Eye (tissue), 1 donor: ENCODE measurements around the gene TRIM25.

ENCODE experiments used
- DNase-seq: peaks from one replicate; pipeline ENCODE4 v3.0.0-alpha.2; 2015

TRIM25 gene

GRCh38 chr17:56892333-56892732 is 21.5 kb downstream of the TRIM25 start:
- no peak for DNase-seq

GRCh38 chr17:56891751-56892150 is 22.1 kb downstream of the TRIM25 start:
- DNase-seq = no peak

- DNase-seq = no peak
Measured at GRCh38 chr17:56890906-56891674, 22.8 kb downstream of the TRIM25 start.

- no peak for DNase-seq
Measured at GRCh38 chr17:56890390-56890789, 23.5 kb downstream of the TRIM25 start.

GRCh38 chr17:56887552-56888467 is 26.0 kb downstream of the TRIM25 start:
- no peak for DNase-seq

- DNase-seq = no peak
Measured at GRCh38 chr17:56887105-56887504, 26.7 kb downstream of the TRIM25 start.

- no peak for DNase-seq
Measured at GRCh38 chr17:56886288-56886731, 27.5 kb downstream of the TRIM25 start.

GRCh38 chr17:56885312-56885657 is 28.6 kb downstream of the TRIM25 start:
- no peak for DNase-seq

GRCh38 chr17:56884483-56885311 is 29.2 kb downstream of the TRIM25 start:
- DNase-seq = no peak

GRCh38 chr17:56883616-56884015 is 30.2 kb downstream of the TRIM25 start:
- no peak for DNase-seq

GRCh38 chr17:56881685-56882295 is 32.1 kb downstream of the TRIM25 start:
- no peak for DNase-seq

- DNase-seq = no peak
Measured at GRCh38 chr17:56880571-56880970, 33.3 kb downstream of the TRIM25 start.

- DNase-seq = no peak
Measured at GRCh38 chr17:56880133-56880532, 33.7 kb downstream of the TRIM25 start.

GRCh38 chr17:56879280-56879679 is 34.6 kb downstream of the TRIM25 start:
- DNase-seq = no peak

GRCh38 chr17:56876766-56877179 is 37.1 kb downstream of the TRIM25 start:
- no peak for DNase-seq

GRCh38 chr17:56870081-56870651 is 43.7 kb downstream of the TRIM25 start:
- DNase-seq = no peak

GRCh38 chr17:56868716-56869115 is 45.1 kb downstream of the TRIM25 start:
- no peak for DNase-seq

GRCh38 chr17:56867948-56868376 is 45.9 kb downstream of the TRIM25 start:
- DNase-seq = no peak

GRCh38 chr17:56866496-56866895 is 47.4 kb downstream of the TRIM25 start:
- no peak for DNase-seq

- no peak for DNase-seq
Measured at GRCh38 chr17:56866076-56866475, 47.8 kb downstream of the TRIM25 start.

GRCh38 chr17:56863974-56864373 is 49.9 kb downstream of the TRIM25 start:
- DNase-seq = no peak

GRCh38 chr17:56861899-56862298 is 52.0 kb downstream of the TRIM25 start:
- DNase-seq = no peak
